NCI-H2029 treated with DMSO at 0.1 percent for 48 hours (cell line): ENCODE results near the gene RASIP1.
"Not testable (repeated sequence)": the region's sequence is repeated elsewhere in the genome, so short reads cannot be mapped to it uniquely, and the experiment has no call there.

Source experiments
- DNase-seq: peaks from one replicate; lab custom pipeline; 2025; lab: John Stamatoyannopoulos, UW

The RASIP1 gene

DNA sequence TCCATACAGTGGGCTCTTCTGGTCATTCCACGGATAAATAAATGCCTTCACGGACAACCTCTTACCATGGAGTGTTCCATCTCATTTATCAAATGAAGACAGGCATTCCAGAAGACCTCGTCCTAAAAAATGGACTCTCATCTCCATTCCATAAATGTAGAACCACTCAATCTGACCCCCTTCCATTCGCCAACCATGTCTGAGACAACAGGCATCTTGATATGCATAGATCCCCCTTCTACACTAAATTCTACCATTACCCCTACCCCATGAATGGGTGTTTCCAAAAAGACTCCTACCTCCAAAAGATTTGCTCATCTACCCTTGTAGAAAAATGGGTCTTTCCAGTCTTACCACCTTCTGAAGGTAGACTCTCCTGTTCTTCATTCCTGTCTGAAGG is 9.0 kb downstream of the RASIP1 start:
- DNase-seq = no peak

- DNase-seq = no peak
Measured at GRCh38 chr19:48728911-48729664, 11.3 kb downstream of the RASIP1 start.

GRCh38 chr19:48726556-48726955 is 13.9 kb downstream of the RASIP1 start:
- no peak for DNase-seq

DNA sequence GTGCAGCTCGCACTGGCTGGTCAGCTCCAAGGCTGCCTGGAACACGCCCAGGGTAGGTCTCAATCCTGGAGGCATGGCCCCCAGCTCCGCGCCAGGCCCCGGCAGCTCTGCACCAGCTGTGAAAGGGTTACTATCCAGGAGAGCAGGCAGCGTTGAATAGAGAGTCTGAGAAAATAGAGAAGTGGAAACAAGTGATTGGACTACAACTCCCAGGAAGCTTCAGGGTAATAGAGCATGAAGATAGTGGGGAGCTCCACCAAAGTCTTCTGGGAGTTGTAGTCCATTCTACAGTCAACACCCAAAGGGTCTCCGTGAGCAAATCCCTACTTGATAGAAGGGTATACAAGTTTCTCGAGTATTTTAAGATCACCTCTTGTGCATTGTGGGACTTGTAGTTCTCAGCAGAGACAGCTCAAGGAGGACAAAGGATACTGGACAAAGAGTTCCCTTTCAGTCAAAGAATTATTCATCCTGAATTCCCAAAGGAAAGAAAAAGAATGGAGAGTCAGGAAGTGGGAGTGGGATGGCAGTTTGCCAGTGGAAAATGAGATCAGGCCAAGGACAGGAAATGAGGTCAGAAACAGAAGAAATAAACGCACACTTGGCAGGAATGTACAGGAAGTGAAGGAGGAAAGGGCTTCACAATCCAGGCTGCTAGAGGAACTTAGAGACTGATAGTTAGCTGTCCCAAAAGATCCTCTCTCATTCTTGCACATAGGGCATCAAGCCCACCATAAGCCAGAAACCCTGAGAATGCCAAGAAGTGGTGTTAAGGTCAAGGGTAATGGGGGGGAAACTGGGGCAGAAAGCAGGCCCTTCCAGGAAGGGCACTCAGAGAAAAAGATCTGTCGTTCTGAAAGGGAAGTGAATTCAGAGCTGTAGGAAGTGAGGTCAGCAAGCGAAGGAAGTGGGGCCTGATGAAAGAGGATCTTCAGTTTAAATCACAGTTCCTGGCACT is 15.3 kb downstream of the RASIP1 start:
- peak; percentile 96 for DNase-seq

DNA sequence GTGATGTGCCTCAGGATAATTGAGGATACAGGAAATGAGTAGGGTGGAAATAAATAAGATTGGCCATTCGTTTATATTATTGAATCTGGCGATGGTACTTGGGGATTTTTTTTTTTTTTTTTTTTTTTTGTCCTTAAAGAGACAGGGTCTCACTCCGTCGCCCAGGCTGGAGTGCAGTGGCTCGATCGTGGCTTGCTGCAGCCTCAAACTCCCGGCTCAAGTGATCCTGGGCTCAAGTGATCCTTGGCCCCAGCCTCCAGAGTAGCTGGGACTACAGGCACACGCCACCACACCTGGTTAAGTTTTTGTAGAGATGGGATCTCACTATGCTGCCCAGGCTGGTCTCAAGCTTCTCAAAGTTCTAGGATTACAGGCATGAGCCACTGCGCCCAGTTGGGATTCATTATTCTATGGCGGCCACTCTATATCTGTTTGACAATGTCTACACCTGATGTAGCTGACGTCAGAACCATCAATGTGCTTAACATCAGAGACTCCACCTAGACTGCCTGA is 18.2 kb downstream of the RASIP1 start:
- no peak for DNase-seq

DNA sequence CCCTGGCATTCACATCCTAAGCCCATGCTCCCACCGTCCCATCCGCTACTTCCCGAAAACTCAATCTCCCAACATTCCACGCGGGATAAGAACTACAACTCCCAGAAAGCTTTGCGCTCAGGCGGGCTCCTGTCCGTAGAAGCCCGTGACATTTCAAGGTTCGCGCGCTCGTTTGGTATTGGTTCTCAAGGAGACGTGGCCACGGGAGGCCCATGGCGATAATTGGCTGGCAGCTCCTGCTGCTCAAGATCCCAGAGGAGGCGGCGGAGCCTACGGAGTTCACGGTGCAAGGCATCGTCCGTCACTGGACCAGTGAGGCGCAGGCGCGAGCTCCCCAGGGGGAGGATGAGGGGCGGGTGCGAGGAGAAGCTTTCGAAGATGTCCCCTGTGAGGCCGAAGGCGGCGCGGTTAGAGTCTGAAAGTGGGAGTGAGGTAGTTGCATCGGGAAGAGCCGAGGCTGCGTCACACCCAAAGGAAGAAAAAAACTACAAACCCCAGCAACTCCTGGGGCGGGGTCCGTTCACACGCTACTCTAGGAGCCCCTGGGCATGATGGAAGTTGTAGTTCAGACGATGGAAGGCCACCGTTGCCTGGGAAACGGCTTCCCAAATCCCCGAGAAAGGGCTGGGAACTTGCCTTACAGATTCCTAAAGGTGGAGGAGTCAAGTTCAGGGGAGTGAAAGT is 19.7 kb downstream of the RASIP1 start:
- peak; percentile 95 for DNase-seq

DNA sequence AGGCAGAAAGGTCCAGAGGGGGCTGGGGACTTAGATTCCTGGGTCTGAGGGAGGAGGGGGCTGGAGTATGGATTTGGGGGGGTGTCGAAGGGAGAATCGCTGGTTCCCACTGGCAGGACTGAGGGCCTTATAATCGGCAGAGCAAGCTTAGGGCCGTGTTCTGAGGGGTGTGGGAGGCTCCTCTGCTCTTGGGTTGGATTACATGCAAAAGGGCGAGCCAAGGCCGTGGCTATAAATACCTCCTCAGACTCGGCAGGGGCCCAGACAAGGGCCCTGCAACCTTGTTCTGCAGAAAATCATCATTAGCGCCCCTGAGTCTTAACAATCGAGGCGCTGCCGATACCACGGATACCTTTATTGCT is 20.2 kb downstream of the RASIP1 start:
- no peak for DNase-seq

GRCh38 chr19:48719263-48720171 is 20.9 kb downstream of the RASIP1 start, which contains the start of gene MAMSTR:
TSS of gene MAMSTR (minus strand) at chr19:48719725. CDS start at chr19:48719031, 694 bp downstream.
- DNase-seq = no peak

GRCh38 chr19:48718711-48719231 is 21.6 kb downstream of the RASIP1 start:
- no peak for DNase-seq

DNA sequence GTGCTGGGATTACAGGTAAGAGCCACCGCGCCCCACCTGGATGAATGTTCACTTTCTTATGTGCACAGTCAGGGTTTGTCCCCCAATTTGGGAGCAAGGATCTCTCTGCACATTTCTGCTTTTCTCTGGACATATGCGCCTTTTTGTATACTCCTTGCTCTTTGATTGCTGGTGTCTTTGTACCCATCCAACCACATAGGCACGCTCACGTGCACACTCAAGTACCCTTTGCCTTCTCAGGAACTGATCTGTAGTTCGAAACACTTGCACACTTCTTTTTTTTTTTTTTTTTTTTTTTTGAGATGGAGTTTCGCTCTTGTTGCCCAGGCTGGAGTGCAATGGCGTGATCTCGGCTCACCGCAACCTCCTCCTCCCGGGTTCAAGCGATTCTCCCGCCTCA is 22.3 kb downstream of the RASIP1 start:
- not testable (repeated sequence) for DNase-seq

GRCh38 chr19:48716562-48717291 is 23.7 kb downstream of the RASIP1 start:
- no peak for DNase-seq

DNA sequence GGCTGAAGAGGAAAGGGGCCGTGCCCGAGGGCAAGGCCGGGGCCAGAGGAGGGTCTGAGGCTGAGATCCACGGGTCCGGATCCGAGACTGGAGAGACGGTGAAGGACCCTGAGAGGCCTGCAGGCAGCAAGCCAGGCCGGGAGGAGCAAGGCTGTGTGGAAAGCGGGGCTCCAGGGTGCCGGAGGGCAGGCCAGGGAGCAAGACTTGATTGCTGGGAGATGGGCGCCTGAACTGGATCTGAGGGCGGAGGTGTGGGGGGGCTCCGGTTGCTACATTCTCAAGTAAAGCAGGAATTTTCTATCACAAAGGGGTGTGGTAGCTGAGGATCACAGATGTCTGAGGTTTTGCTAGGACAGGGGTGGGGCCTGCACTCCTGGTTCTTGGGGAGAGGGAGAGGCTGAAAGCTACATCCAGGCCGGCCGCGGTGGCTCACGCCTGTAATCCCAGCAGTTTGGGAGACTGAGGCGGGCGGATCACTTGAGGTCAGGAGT is 24.7 kb downstream of the RASIP1 start:
- DNase-seq = no peak

GRCh38 chr19:48714759-48715675 is 25.4 kb downstream of the RASIP1 start:
- no peak for DNase-seq

DNA sequence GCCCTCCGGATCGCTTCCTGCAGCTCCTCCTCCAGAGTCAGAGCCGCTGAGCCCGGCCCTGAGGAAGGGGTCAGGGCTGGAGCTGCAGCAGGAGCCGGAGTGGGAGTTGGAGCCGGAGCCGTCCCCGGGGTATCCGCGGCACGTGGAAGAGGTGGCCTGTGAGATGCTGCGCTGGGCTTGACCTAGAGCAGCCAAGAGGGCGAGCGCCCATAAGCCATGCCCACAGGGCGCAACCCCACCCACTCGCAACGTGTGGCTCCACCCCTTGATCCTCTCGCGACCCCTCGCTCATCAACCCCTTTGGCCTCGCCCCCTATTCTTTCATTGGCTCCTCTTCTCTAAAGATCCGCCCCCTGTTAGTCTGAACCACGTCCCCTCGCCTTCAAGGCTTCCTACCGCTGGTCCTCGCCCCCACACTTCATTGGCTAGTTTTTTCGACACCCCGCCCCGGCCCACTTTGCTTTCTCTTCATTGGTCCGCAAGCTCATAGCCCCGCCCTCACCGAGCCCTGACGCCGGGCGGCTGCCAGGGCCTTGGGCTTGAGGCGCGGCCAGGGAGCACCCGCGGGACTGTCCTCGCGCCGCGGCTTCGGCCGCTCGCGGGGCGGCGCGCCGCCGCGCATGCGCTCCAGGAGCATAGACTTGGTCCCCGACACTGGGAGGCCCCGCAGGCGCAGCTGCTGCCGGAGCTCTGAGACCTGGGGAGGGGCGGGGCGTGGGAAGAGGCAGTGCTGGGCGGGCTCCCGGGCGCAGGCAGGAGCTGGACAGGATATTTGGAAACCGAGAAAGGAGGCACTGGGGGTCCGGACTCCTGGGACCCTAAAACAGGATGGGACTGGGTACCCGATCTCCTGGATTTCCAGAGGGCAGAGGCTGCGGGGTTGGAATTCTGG is 26.3 kb downstream of the RASIP1 start:
- DNase-seq = peak; percentile 97

DNA sequence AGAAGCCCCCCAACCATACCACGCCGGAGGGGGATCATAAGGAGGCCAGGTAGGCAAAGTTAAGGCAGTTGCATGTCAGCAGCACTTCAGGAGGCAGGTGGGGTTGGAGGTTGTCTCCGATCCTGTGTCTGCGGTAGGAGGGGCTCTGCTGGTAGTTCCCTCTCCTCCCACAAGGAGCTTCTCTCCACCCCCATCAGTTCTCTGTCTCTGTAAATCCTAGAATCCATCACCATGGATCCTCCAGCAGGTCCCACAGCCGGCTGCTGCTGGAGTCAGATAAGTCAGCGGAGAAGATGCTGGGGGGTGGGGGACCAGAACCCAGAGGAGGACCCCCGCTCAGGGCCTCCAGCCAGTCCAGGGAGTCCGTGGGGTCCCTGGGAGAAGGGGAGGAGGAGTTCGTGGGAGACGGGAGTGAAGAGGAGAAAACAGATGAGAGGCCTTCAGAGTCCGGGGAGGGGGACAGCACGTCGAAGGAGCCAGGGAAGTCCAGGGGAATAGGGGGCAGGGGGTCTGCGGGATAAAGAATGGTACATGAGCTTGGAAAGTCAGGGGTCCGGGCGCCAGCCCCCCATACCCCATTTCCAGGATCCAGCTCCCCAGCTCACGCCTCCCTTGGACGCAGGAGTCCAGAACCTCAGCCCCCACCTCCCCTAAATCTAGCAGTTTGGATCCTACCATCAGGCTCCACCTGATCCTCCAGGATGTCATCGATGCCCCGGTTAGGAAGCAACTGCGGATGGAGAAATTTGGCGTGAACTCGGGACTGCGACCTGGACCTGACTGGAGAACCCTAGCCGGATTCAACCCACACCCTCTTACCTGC is 27.2 kb downstream of the RASIP1 start:
- DNase-seq = no peak

DNA sequence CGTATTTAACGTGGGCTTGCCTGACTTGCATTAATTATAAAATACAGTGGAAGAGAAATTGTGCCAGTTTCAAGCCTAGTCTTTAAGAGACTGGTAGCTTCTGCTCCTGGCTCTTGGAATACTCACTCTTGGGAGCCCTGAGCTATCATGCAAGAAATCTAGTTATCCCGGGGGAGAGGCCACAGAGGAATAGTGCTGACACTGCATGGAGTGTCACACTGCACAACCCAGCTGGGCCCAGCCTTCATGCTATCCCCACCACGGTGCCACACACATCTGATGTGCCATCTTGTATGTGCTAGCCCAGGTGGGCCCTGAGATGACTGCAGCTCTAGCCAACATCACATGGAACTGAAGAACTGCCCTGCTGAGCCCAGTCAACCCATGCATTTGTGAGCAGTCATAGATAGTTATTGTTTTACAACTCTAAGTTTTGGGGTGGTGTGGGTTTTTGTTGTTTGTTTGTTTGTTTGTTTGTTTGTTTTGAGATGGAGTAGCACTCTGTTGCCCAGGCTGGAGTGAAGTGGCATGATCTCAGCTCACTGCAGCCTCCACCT is 29.2 kb downstream of the RASIP1 start:
- DNase-seq = no peak

- no peak for DNase-seq
Measured at GRCh38 chr19:48708471-48708870, 31.9 kb downstream of the RASIP1 start.
